Activated B cell treated with CpG ODN at 0.5 μM for 24 hours (primary cell): ENCODE measurements around the gene CNDP2. TPM values are rescaled to one million over a fixed set of nuclear protein-coding genes. Genes with fewer than 3 reads are reported as not detected.

Source experiments
- ATAC-seq: fragments of 200-7000 bp; cut with Tn5 transposase; one replicate; pipeline ENCODE4 v1.10.0; 2021; ENCODE audit warnings: low read depth, mild to moderate bottlenecking, moderate library complexity
- CTCF ChIA-PET: fragments of 350-600 bp; sonication (Branson Sonifier 250); formaldehyde crosslinking; loops from one replicate; lab custom pipeline; 2021; ENCODE audit warnings: antibody characterized with exemption; lab: Charles Lee
- POLR2A ChIA-PET: fragments of 350-600 bp; sonication (Branson Sonifier 250); formaldehyde crosslinking; loops from one replicate; lab custom pipeline; 2021; ENCODE audit warnings: antibody characterized with exemption; lab: Charles Lee
- DNase-seq: peaks from one replicate; pipeline ENCODE4 v3.0.0; 2022
- H3K27ac Mint-ChIP-seq: one replicate; pipeline ENCODE4 v1.8.0; 2020; ENCODE audit warnings: mixed read lengths
- H3K27me3 Mint-ChIP-seq: one replicate; pipeline ENCODE4 v1.8.0; 2021; ENCODE audit warnings: mixed read lengths
- H3K36me3 Mint-ChIP-seq: one replicate; pipeline ENCODE4 v1.8.0; 2021; ENCODE audit warnings: low read depth, mixed read lengths
- H3K4me1 Mint-ChIP-seq: one replicate; pipeline ENCODE4 v1.8.0; 2021; ENCODE audit warnings: mixed read lengths
- H3K4me3 Mint-ChIP-seq: one replicate; pipeline ENCODE4 v1.8.0; 2020; ENCODE audit warnings: mild to moderate bottlenecking, mixed read lengths
- H3K9me3 Mint-ChIP-seq: one replicate; pipeline ENCODE4 v1.8.0; 2020; ENCODE audit warnings: mixed read lengths
- intact Hi-C: fragments of 100-400 bp; cut with micrococcal nuclease; formaldehyde crosslinking; loops from one replicate; pipeline ENCODE4 v1.15.1; 2024
- total RNA-seq: library from RNA; stranded (reverse); gene quantifications from 2 replicates; pipeline ENCODE4 v1.2.3, GENCODE V29; 2022
- TF ChIP-seq, protein P1 (sequence below): fragments of 200-600 bp; IDR thresholded peaks from one replicate; pipeline ENCODE4 v1.8.0; 2022; ENCODE audit warnings: antibody characterized with exemption, mild to moderate bottlenecking

The CNDP2 gene
- total RNA-seq, 1 donor from 2014 or later, result 208 TPM

DNA sequence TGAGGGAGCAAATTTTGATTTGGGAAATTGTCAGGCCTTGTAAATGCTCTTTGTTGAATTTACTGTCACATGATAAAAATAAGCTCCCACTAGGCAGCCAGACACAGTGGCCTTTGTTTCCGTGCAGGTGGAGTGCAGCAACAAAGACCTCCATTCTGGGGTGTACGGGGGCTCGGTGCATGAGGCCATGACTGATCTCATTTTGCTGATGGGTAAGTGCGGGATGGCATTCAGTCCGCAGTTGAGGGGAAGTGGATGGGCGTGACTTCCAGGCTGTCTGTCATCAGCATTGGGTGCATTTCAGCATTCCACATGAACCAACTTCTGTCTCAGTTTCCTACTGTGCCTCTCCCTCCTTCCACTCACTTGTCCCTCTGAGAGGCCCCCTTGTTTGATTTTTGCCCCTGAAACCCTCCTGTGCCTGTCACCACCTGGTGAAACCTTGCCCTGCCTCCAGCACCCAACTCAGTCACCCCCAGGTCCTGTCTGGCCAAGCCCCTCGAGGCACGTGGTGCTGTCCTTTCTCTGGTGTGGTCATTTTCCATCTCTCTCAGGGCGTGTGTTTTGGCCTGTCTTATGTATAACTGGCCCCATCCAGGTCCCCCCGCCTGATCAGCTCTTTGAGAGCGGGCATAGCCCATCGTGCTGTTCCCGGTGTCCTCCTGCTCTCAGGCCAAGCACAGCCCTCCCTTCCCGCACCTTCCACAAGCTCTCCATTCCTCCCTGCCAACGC, 16.3 kb downstream of the CNDP2 start:
- Mint-ChIP-seq H3K27ac (no peak overlapping the region), H3K27me3 (no peaks in the 10 kb centered on the region), H3K4me3 (no peak overlapping the region), H3K4me1 (no peaks in the 10 kb centered on the region), H3K9me3 (no peaks in the 10 kb centered on the region), H3K36me3 (peaks cover 94% of the 10 kb centered on the region)
- CTCF ChIA-PET, result no interaction called here
- ATAC-seq, result no peak
- TF ChIP-seq, protein P1, sequence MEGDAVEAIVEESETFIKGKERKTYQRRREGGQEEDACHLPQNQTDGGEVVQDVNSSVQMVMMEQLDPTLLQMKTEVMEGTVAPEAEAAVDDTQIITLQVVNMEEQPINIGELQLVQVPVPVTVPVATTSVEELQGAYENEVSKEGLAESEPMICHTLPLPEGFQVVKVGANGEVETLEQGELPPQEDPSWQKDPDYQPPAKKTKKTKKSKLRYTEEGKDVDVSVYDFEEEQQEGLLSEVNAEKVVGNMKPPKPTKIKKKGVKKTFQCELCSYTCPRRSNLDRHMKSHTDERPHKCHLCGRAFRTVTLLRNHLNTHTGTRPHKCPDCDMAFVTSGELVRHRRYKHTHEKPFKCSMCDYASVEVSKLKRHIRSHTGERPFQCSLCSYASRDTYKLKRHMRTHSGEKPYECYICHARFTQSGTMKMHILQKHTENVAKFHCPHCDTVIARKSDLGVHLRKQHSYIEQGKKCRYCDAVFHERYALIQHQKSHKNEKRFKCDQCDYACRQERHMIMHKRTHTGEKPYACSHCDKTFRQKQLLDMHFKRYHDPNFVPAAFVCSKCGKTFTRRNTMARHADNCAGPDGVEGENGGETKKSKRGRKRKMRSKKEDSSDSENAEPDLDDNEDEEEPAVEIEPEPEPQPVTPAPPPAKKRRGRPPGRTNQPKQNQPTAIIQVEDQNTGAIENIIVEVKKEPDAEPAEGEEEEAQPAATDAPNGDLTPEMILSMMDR, result no peak
- POLR2A ChIA-PET, result no interaction called here
- DNase-seq, result no peak
- intact Hi-C loops, result no loop called here

DNA sequence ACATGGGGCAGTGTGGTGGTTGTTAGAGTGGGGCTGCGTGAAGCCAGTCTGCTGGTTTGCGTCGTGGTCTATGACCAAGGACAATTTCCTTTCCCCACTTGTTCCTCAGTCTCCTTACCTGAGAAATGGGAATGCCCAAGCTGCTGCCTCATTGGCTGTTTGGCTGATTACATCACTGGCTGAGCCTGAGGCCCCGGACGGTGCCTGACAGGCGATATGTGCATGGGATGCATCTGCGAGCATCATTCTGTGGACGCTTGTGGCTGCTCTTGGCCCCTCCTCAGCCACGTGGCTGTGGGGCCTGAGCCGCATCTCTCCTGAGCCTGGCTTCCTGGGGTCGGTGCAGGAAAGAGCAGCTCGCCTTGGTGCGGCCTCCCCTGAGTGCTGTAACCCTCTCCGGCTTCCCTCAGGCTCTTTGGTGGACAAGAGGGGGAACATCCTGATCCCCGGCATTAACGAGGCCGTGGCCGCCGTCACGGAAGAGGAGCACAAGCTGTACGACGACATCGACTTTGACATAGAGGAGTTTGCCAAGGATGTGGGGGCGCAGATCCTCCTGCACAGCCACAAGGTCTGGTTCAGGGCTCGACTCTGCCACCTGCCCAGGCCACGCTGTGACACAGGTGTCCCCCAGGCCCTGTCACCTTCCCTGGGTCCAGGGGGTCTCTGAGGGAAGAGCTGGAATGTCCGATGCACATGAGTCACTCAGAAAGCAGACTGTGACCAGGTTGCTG, 17.2 kb downstream of the CNDP2 start:
- no peaks in the 10 kb centered on the region for H3K4me1 Mint-ChIP-seq
- no peak for ATAC-seq
- TF ChIP-seq, protein P1, result no peak
- POLR2A ChIA-PET, result no interaction called here
- no peak for DNase-seq
- H3K27ac Mint-ChIP-seq, result no peak overlapping the region
- no peak overlapping the region for H3K4me3 Mint-ChIP-seq
- H3K36me3 Mint-ChIP-seq, result peaks cover 93% of the 10 kb centered on the region
- H3K27me3 Mint-ChIP-seq, result no peaks in the 10 kb centered on the region
- H3K9me3 Mint-ChIP-seq, result no peaks in the 10 kb centered on the region
- intact Hi-C loops, result no loop called here
- CTCF ChIA-PET, result no interaction called here

DNA sequence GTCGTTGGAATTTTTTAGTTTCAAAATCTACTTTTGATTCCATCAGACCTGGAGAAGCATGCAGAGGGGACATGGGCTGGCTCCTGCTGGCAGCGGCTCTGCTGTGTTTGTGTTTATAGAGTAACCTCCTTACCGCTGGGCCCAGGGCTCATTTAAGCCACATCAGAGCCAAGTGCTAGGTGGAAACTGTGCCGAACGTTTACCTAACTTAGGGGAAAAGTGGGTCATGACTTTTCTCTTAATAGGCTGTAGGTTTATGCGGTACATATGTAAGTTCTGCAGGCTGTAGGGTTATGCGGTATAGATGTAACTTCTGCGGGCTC, 17.7 kb downstream of the CNDP2 start:
- intact Hi-C loops, result no loop called here
- Mint-ChIP-seq H3K36me3 (peaks cover 93% of the 10 kb centered on the region), H3K4me1 (no peaks in the 10 kb centered on the region), H3K27ac (no peak overlapping the region), H3K27me3 (no peaks in the 10 kb centered on the region), H3K9me3 (no peaks in the 10 kb centered on the region), H3K4me3 (no peak overlapping the region)
- ChIA-PET POLR2A (no interaction called here), CTCF (no interaction called here)
- ATAC-seq, result no peak
- TF ChIP-seq, protein P1, result no peak
- no peak for DNase-seq

DNA sequence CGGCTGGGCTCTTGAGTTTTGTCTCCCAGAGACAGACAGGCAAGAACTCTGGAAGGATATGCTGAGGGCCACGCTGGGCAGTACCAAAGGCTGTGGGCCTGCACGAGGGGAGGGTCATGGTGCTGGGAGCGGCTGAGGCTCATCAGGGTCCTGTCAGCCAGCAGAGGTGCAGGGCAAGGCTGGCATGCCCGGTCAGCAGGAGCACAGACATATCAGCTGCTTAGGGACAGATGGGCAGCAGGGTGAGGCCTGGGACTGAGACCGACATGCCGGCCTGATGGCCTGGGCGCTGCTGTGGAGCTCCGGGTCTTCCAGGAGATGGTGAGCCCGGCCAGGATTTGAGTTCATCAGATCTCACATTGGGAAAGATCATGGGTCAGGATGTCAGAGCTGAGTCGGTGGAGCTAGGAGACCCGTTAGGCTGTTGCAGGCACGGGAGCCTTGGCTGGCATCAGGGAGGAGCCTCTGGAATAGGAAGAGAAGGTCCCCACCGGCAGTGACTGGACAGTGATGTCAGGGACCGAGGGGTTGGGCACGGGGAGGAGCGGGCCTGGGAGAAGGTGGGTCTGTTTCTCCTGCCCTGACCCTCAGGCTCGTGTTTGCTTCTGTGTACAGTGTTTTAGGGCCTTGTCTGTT, 18.8 kb downstream of the CNDP2 start:
- TF ChIP-seq, protein P1, result no peak
- no peak for DNase-seq
- H3K27ac Mint-ChIP-seq, result no peak overlapping the region
- intact Hi-C loops, result no loop called here
- no peak overlapping the region for H3K4me3 Mint-ChIP-seq
- no peaks in the 10 kb centered on the region for H3K9me3 Mint-ChIP-seq
- no peak for ATAC-seq
- CTCF ChIA-PET, result no interaction called here
- H3K36me3 Mint-ChIP-seq, result peaks cover 93% of the 10 kb centered on the region
- no peaks in the 10 kb centered on the region for H3K27me3 Mint-ChIP-seq
- POLR2A ChIA-PET, result no interaction called here
- H3K4me1 Mint-ChIP-seq, result no peaks in the 10 kb centered on the region

DNA sequence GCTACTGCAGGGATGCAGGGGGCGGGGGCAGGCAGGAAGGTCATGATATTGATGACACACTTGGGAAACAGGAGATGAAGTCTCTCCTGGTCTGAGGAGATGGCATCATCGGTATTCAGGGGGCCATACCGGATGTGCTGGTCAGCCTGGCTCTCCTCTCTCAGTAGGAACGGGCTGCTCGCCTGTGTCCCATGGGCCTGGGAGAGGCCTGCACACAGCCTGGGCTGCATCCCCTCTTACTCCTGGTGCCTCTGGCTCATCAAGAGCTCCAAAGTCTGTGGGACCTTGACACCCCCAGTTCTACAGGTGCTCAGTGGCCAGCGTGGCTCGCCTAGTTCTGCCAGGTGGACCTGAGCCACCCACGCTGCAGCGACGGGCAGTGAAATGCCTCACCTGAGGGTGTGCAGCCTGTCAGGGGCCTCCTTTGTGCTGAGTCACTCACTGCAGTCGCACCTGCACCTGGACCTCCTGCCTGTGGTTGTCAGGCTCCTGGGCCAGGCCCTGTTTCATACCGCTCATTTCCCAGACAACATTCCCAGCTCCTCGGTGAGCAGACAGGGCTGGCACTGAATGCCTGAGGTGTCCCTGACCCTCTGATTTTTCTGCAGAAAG, 19.6 kb downstream of the CNDP2 start:
- H3K27me3 Mint-ChIP-seq, result no peaks in the 10 kb centered on the region
- ChIA-PET CTCF (no interaction called here), POLR2A (no interaction called here)
- TF ChIP-seq, protein P1, result no peak
- ATAC-seq (no peak), DNase-seq (no peak)
- H3K9me3 Mint-ChIP-seq, result no peaks in the 10 kb centered on the region
- H3K4me3 Mint-ChIP-seq, result no peak overlapping the region
- peaks cover 93% of the 10 kb centered on the region for H3K36me3 Mint-ChIP-seq
- no peak overlapping the region for H3K27ac Mint-ChIP-seq
- no peaks in the 10 kb centered on the region for H3K4me1 Mint-ChIP-seq
- intact Hi-C loops, result no loop called here
